ENCODE data around the gene SLAIN1.
A peak's percentile ranks its signal among the peaks of the same experiment; 100 is the strongest.

The SLAIN1 gene

GRCh38 chr13:77751513-77752456 lies 54.3 kb downstream of the SLAIN1 start:
- peak; percentile 24 for DNase-seq (ENCODE audit: low read depth)

GRCh38 chr13:77752512-77753069 lies 55.1 kb downstream of the SLAIN1 start:
- DNase-seq (ENCODE audit: low read depth) = no peak

GRCh38 chr13:77760893-77761292 lies 63.4 kb downstream of the SLAIN1 start:
- DNase-seq (ENCODE audit: low read depth) = no peak

GRCh38 chr13:77767413-77767812 lies 69.9 kb downstream of the SLAIN1 start:
- no peak for DNase-seq (ENCODE audit: low read depth)

GRCh38 chr13:77774181-77774580 lies 76.7 kb downstream of the SLAIN1 start:
- DNase-seq (ENCODE audit: low read depth) = no peak

GRCh38 chr13:77776704-77777103 lies 79.2 kb downstream of the SLAIN1 start:
- no peak for DNase-seq (ENCODE audit: low read depth)

GRCh38 chr13:77779552-77780272 lies 82.2 kb downstream of the SLAIN1 start:
- peak; percentile 71 for DNase-seq (ENCODE audit: low read depth)

- DNase-seq (ENCODE audit: low read depth) = no peak
These were observed 84.3 kb downstream of the SLAIN1 start for GRCh38 chr13:77781808-77782207.

- DNase-seq (ENCODE audit: low read depth) = no peak
These were observed 87.0 kb downstream of the SLAIN1 start for GRCh38 chr13:77784515-77784914.

GRCh38 chr13:77786695-77787287 lies 89.3 kb downstream of the SLAIN1 start:
- no peak for DNase-seq (ENCODE audit: low read depth)

GRCh38 chr13:77789376-77789775 lies 91.9 kb downstream of the SLAIN1 start:
- DNase-seq (ENCODE audit: low read depth) = no peak

- DNase-seq (ENCODE audit: low read depth) = peak; percentile 31
These were observed 102.7 kb downstream of the SLAIN1 start for GRCh38 chr13:77800219-77800618.

- no peak for DNase-seq (ENCODE audit: low read depth)
These were observed 109.0 kb downstream of the SLAIN1 start for GRCh38 chr13:77806518-77806917.

- no peak for DNase-seq (ENCODE audit: low read depth)
These were observed 110.1 kb downstream of the SLAIN1 start for GRCh38 chr13:77807431-77808135.

- peak; percentile 6 for DNase-seq (ENCODE audit: low read depth)
These were observed 112.9 kb downstream of the SLAIN1 start for GRCh38 chr13:77810430-77810829.

GRCh38 chr13:77810878-77811277 lies 113.4 kb downstream of the SLAIN1 start:
- DNase-seq (ENCODE audit: low read depth) = no peak

- DNase-seq (ENCODE audit: low read depth) = no peak
These were observed 113.9 kb downstream of the SLAIN1 start for GRCh38 chr13:77811381-77811780.

GRCh38 chr13:77811981-77812380 lies 114.5 kb downstream of the SLAIN1 start:
- DNase-seq (ENCODE audit: low read depth) = no peak
